Right renal pelvis (tissue), 4 donors: ENCODE results near the gene SLC22A1. TPM values are rescaled to one million over a fixed set of nuclear protein-coding genes. Genes with fewer than 3 reads are reported as not detected.

ENCODE experiments used
- DNase-seq, 4 donors: peaks; one replicate each; pipeline ENCODE4 v3.0.0-alpha.2; 2013; ENCODE audit warnings: low read depth in 4 of 4, low spot score in 3 of 4, missing footprints in 1 of 4
- polyA plus RNA-seq, 4 donors: library from polyadenylated mRNA; unstranded; fragments of 120-200 nt; gene quantifications; one replicate each; pipeline ENCODE4 v1.2.1, GENCODE V29; 2013; ENCODE audit not compliant: insufficient read length in 4 of 4

Gene SLC22A1
- polyA plus RNA-seq, 4 donors: 0.40 to 1.0 (median 0.74) TPM

GRCh38 chr6:160204710-160205109, 83.1 kb downstream of the SLC22A1 start:
- no peak for DNase-seq

- no peak for DNase-seq
Observed at GRCh38 chr6:160207618-160208017, 86.0 kb downstream of the SLC22A1 start.

Other genes with a start within 250 kb of the SLC22A1 start
- gene MAS1, start 230.8 kb upstream of the SLC22A1 start, polyA plus RNA-seq: under 1 TPM in 3 of 4 donors, not detected in 1; 0.03 TPM
- 10 to 100 TPM; 55.1 to 59.1 (median 57.3) TPM for gene IGF2R, start 152.7 kb upstream of the SLC22A1 start, polyA plus RNA-seq
- gene SLC22A2, start 137.0 kb downstream of the SLC22A1 start, polyA plus RNA-seq: 10 to 100 TPM in 2 of 4 donors, 1 to 10 TPM in 2; 8.3 to 14.7 (median 10.4) TPM
- gene SLC22A3, start 226.6 kb downstream of the SLC22A1 start, polyA plus RNA-seq: 1 to 10 TPM; 4.3 to 5.9 (median 5.0) TPM